Ishikawa (cell line): Measurements from ENCODE around the gene CNTF.
A peak's percentile ranks its signal among the peaks of the same experiment; 100 is the strongest.

Experiments
- CEBPB ChIP-seq: IDR thresholded peaks from 2 replicates; pipeline ENCODE4 v1.6.1; 2012
- CREB1 ChIP-seq: IDR thresholded peaks from 2 replicates; pipeline ENCODE4 v1.6.1; 2012; ENCODE audit warnings: low read depth
- EGR1 ChIP-seq: IDR thresholded peaks from 2 replicates; pipeline ENCODE4 v1.6.1; 2012
- EP300 ChIP-seq: IDR thresholded peaks from 2 replicates; pipeline ENCODE4 v1.6.1; 2012; ENCODE audit warnings: borderline replicate concordance
- FOXM1 ChIP-seq: IDR thresholded peaks from 2 replicates; pipeline ENCODE4 v1.6.1; 2012; ENCODE audit warnings: low read depth, borderline replicate concordance
- MAX ChIP-seq: IDR thresholded peaks from 2 replicates; pipeline ENCODE4 v1.6.1; 2012
- NFIC ChIP-seq: IDR thresholded peaks from 2 replicates; pipeline ENCODE4 v1.6.1; 2012
- RAD21 ChIP-seq: IDR thresholded peaks from 2 replicates; pipeline ENCODE4 v1.6.1; 2012; ENCODE audit warnings: low read depth
- REST ChIP-seq: IDR thresholded peaks from 2 replicates; pipeline ENCODE4 v1.6.1; 2012; ENCODE audit warnings: low read depth, mild to moderate bottlenecking
- TAF1 ChIP-seq: IDR thresholded peaks from 2 replicates; pipeline ENCODE4 v1.6.1; 2012; ENCODE audit warnings: low read depth, mild to moderate bottlenecking
- TCF12 ChIP-seq: IDR thresholded peaks from 2 replicates; pipeline ENCODE4 v1.6.1; 2012; ENCODE audit warnings: low read depth
- TEAD4 ChIP-seq: IDR thresholded peaks from 2 replicates; pipeline ENCODE4 v1.6.1; 2012
- USF1 ChIP-seq: IDR thresholded peaks from 2 replicates; pipeline ENCODE4 v1.6.1; 2012
- YY1 ChIP-seq: IDR thresholded peaks from 2 replicates; pipeline ENCODE4 v1.6.1; 2012; ENCODE audit warnings: low read depth
- ZBTB7A ChIP-seq: IDR thresholded peaks from 2 replicates; pipeline ENCODE4 v1.6.1; 2012; ENCODE audit warnings: low read depth

Gene CNTF

GRCh38 chr11:58625086-58625485 lies 2.6 kb downstream of the CNTF start:
- TF ChIP-seq CEBPB, result no peak
- no peak for TF ChIP-seq TEAD4

GRCh38 chr11:58625826-58626460 lies 3.5 kb downstream of the CNTF start:
- TF ChIP-seq TAF1 (no peak), NFIC (no peak), REST (no peak)

- TF ChIP-seq FOXM1 (no peak), YY1 (no peak), TAF1 (no peak), EP300 (no peak), TEAD4 (no peak), MAX (no peak), CREB1 (no peak), EGR1 (no peak), CEBPB (no peak), USF1 (no peak), TCF12 (no peak), ZBTB7A (no peak), RAD21 (no peak), NFIC (no peak), REST (no peak)
Observed at GRCh38 chr11:58626934-58627483, 4.5 kb downstream of the CNTF start.

GRCh38 chr11:58628446-58628845 lies 6.0 kb downstream of the CNTF start:
- no peak for TF ChIP-seq REST
- no peak for TF ChIP-seq EP300
- no peak for TF ChIP-seq MAX
- TF ChIP-seq NFIC, result no peak
- no peak for TF ChIP-seq CEBPB
- no peak for TF ChIP-seq TAF1
- no peak for TF ChIP-seq CREB1
- no peak for TF ChIP-seq TEAD4
- TF ChIP-seq TCF12, result no peak
- TF ChIP-seq EGR1, result no peak
- TF ChIP-seq RAD21, result no peak
- no peak for TF ChIP-seq FOXM1
- TF ChIP-seq YY1, result no peak
- TF ChIP-seq USF1, result no peak
- TF ChIP-seq ZBTB7A, result no peak

GRCh38 chr11:58629857-58630256 lies 7.4 kb downstream of the CNTF start:
- TF ChIP-seq EP300, result no peak
- peak; percentile 48 for TF ChIP-seq RAD21
- no peak for TF ChIP-seq TCF12
- no peak for TF ChIP-seq CREB1
- no peak for TF ChIP-seq TAF1
- no peak for TF ChIP-seq NFIC
- no peak for TF ChIP-seq TEAD4
